ENCODE data around the gene RIC3.

The RIC3 gene

GRCh38 chr11:8168485-8169257 is at the start of gene RIC3:
RIC3 (minus strand) TSS chr11:8169025; CDS start chr11:8168989, 36 bp downstream.
- Mint-ChIP-seq H3K27ac (peak within 1 kb of the TSS; percentile 31), H3K4me3 (peak within 1 kb of the TSS; percentile 85), H3K36me3 (peaks cover 3% of the 10 kb centered on the region), H3K9me3 (ENCODE audit: low read depth) (no peaks in the 10 kb centered on the region), H3K27me3 (peaks cover 17% of the 10 kb centered on the region), H3K4me1 (ENCODE audit: low read depth) (peaks cover 36% of the 10 kb centered on the region)

- H3K4me1 Mint-ChIP-seq (ENCODE audit: low read depth): no peaks in the 10 kb centered on the region
- H3K27ac Mint-ChIP-seq: no peak overlapping the region
- H3K4me3 Mint-ChIP-seq: no peak overlapping the region
- no peaks in the 10 kb centered on the region for H3K27me3 Mint-ChIP-seq
- no peaks in the 10 kb centered on the region for H3K9me3 Mint-ChIP-seq (ENCODE audit: low read depth)
- no peaks in the 10 kb centered on the region for H3K36me3 Mint-ChIP-seq
These were observed 49.6 kb upstream of the RIC3 start for GRCh38 chr11:8218409-8218808.

GRCh38 chr11:8217926-8218325 is 49.1 kb upstream of the RIC3 start:
- no peaks in the 10 kb centered on the region for H3K36me3 Mint-ChIP-seq
- H3K4me3 Mint-ChIP-seq: no peak overlapping the region
- no peak overlapping the region for H3K27ac Mint-ChIP-seq
- H3K27me3 Mint-ChIP-seq: no peaks in the 10 kb centered on the region
- H3K4me1 Mint-ChIP-seq (ENCODE audit: low read depth): no peaks in the 10 kb centered on the region
- no peaks in the 10 kb centered on the region for H3K9me3 Mint-ChIP-seq (ENCODE audit: low read depth)

- no peak overlapping the region for H3K27ac Mint-ChIP-seq
- H3K4me1 Mint-ChIP-seq (ENCODE audit: low read depth): no peaks in the 10 kb centered on the region
- no peak overlapping the region for H3K4me3 Mint-ChIP-seq
- no peaks in the 10 kb centered on the region for H3K27me3 Mint-ChIP-seq
- H3K36me3 Mint-ChIP-seq: no peaks in the 10 kb centered on the region
- no peaks in the 10 kb centered on the region for H3K9me3 Mint-ChIP-seq (ENCODE audit: low read depth)
These were observed 48.3 kb upstream of the RIC3 start for GRCh38 chr11:8217136-8217535.

GRCh38 chr11:8213376-8213775 is 44.6 kb upstream of the RIC3 start:
- H3K36me3 Mint-ChIP-seq: no peaks in the 10 kb centered on the region
- no peak overlapping the region for H3K4me3 Mint-ChIP-seq
- no peaks in the 10 kb centered on the region for H3K4me1 Mint-ChIP-seq (ENCODE audit: low read depth)
- H3K27ac Mint-ChIP-seq: no peak overlapping the region
- H3K9me3 Mint-ChIP-seq (ENCODE audit: low read depth): no peaks in the 10 kb centered on the region
- no peaks in the 10 kb centered on the region for H3K27me3 Mint-ChIP-seq

- peaks cover 8% of the 10 kb centered on the region for H3K4me1 Mint-ChIP-seq (ENCODE audit: low read depth)
- H3K27ac Mint-ChIP-seq: no peak overlapping the region
- no peak overlapping the region for H3K4me3 Mint-ChIP-seq
- no peaks in the 10 kb centered on the region for H3K36me3 Mint-ChIP-seq
- peaks cover 6% of the 10 kb centered on the region for H3K27me3 Mint-ChIP-seq
- H3K9me3 Mint-ChIP-seq (ENCODE audit: low read depth): no peaks in the 10 kb centered on the region
These were observed 40.5 kb upstream of the RIC3 start for GRCh38 chr11:8209208-8209807.

GRCh38 chr11:8207080-8208000 is 38.5 kb upstream of the RIC3 start:
- Mint-ChIP-seq H3K9me3 (ENCODE audit: low read depth) (no peaks in the 10 kb centered on the region), H3K36me3 (no peaks in the 10 kb centered on the region), H3K4me1 (ENCODE audit: low read depth) (peaks cover 8% of the 10 kb centered on the region), H3K27me3 (peaks cover 8% of the 10 kb centered on the region), H3K27ac (no peak overlapping the region), H3K4me3 (no peak overlapping the region)

GRCh38 chr11:8206251-8207079 is 37.6 kb upstream of the RIC3 start:
- H3K27me3 Mint-ChIP-seq: peaks cover 8% of the 10 kb centered on the region
- no peak overlapping the region for H3K27ac Mint-ChIP-seq

GRCh38 chr11:8205566-8205965 is 36.7 kb upstream of the RIC3 start:
- no peak overlapping the region for H3K4me3 Mint-ChIP-seq
- H3K9me3 Mint-ChIP-seq (ENCODE audit: low read depth): no peaks in the 10 kb centered on the region
- no peaks in the 10 kb centered on the region for H3K36me3 Mint-ChIP-seq
- H3K27me3 Mint-ChIP-seq: peaks cover 8% of the 10 kb centered on the region
- peaks cover 8% of the 10 kb centered on the region for H3K4me1 Mint-ChIP-seq (ENCODE audit: low read depth)
- H3K27ac Mint-ChIP-seq: no peak overlapping the region

More at GRCh38 chr11:8206251-8207079, 37.6 kb upstream of the RIC3 start:
- H3K36me3 Mint-ChIP-seq: no peaks in the 10 kb centered on the region
- no peaks in the 10 kb centered on the region for H3K9me3 Mint-ChIP-seq (ENCODE audit: low read depth)
- peaks cover 8% of the 10 kb centered on the region for H3K4me1 Mint-ChIP-seq (ENCODE audit: low read depth)
- peak overlapping the region; percentile 35 for H3K4me3 Mint-ChIP-seq

- H3K27me3 Mint-ChIP-seq: peaks cover 11% of the 10 kb centered on the region
- H3K9me3 Mint-ChIP-seq (ENCODE audit: low read depth): no peaks in the 10 kb centered on the region
- no peak overlapping the region for H3K27ac Mint-ChIP-seq
- no peaks in the 10 kb centered on the region for H3K36me3 Mint-ChIP-seq
- H3K4me3 Mint-ChIP-seq: no peak overlapping the region
- H3K4me1 Mint-ChIP-seq (ENCODE audit: low read depth): peaks cover 8% of the 10 kb centered on the region
These were observed 35.8 kb upstream of the RIC3 start for GRCh38 chr11:8204596-8204995.

GRCh38 chr11:8204025-8204424 is 35.2 kb upstream of the RIC3 start:
- Mint-ChIP-seq H3K4me3 (no peak overlapping the region), H3K4me1 (ENCODE audit: low read depth) (peaks cover 8% of the 10 kb centered on the region), H3K27ac (no peak overlapping the region)

GRCh38 chr11:8203414-8203715 is 34.5 kb upstream of the RIC3 start:
- no peak overlapping the region for H3K4me3 Mint-ChIP-seq
- no peaks in the 10 kb centered on the region for H3K36me3 Mint-ChIP-seq
- peaks cover 8% of the 10 kb centered on the region for H3K4me1 Mint-ChIP-seq (ENCODE audit: low read depth)
- peaks cover 12% of the 10 kb centered on the region for H3K27me3 Mint-ChIP-seq
- no peak overlapping the region for H3K27ac Mint-ChIP-seq
- H3K9me3 Mint-ChIP-seq (ENCODE audit: low read depth): no peaks in the 10 kb centered on the region

More at GRCh38 chr11:8204025-8204424, 35.2 kb upstream of the RIC3 start:
- H3K9me3 Mint-ChIP-seq (ENCODE audit: low read depth): no peaks in the 10 kb centered on the region
- no peaks in the 10 kb centered on the region for H3K36me3 Mint-ChIP-seq
- peaks cover 11% of the 10 kb centered on the region for H3K27me3 Mint-ChIP-seq

GRCh38 chr11:8202516-8203413 is 33.9 kb upstream of the RIC3 start:
- Mint-ChIP-seq H3K36me3 (no peaks in the 10 kb centered on the region), H3K4me1 (ENCODE audit: low read depth) (peaks cover 8% of the 10 kb centered on the region), H3K4me3 (no peak overlapping the region), H3K9me3 (ENCODE audit: low read depth) (no peaks in the 10 kb centered on the region), H3K27ac (no peak overlapping the region), H3K27me3 (peaks cover 11% of the 10 kb centered on the region)

All from activated naive CD8-positive, alpha-beta T cell (primary cell).